Nephron (organoid): ENCODE results near the gene GRM5.

ENCODE experiments used
- H3K27ac Mint-ChIP-seq, 3 experiments: 2 replicates each; pipeline ENCODE4 v1.8.0; 2020; ENCODE audit warnings: mixed read lengths in 3 of 3, mild to moderate bottlenecking in 2 of 3, moderate library complexity in 1 of 3
- H3K27me3 Mint-ChIP-seq: 2 replicates; pipeline ENCODE4 v1.8.0; 2021; ENCODE audit warnings: low read depth, mild to moderate bottlenecking, moderate library complexity, mixed read lengths
- H3K36me3 Mint-ChIP-seq: 2 replicates; pipeline ENCODE4 v1.8.0; 2020; ENCODE audit warnings: low read depth, mixed read lengths
- H3K4me1 Mint-ChIP-seq: 2 replicates; pipeline ENCODE4 v1.8.0; 2020; ENCODE audit warnings: mixed read lengths
- H3K4me3 Mint-ChIP-seq, 3 experiments: 2 replicates each; pipeline ENCODE4 v1.8.0; 2020; ENCODE audit warnings: mild to moderate bottlenecking in 3 of 3, mixed read lengths in 3 of 3, moderate library complexity in 2 of 3
- H3K9me3 Mint-ChIP-seq: 2 replicates; pipeline ENCODE4 v1.8.0; 2020; ENCODE audit warnings: mixed read lengths
- CTCF ChIP-seq, 3 experiments: fragments of 200-600 bp; sonication (generic); IDR thresholded peaks; one replicate each; pipeline ENCODE4 v1.5.0; 2021; ENCODE audit warnings: antibody characterized with exemption in 3 of 3; ENCODE audit not compliant: unreplicated experiment in 3 of 3

Gene GRM5

DNA sequence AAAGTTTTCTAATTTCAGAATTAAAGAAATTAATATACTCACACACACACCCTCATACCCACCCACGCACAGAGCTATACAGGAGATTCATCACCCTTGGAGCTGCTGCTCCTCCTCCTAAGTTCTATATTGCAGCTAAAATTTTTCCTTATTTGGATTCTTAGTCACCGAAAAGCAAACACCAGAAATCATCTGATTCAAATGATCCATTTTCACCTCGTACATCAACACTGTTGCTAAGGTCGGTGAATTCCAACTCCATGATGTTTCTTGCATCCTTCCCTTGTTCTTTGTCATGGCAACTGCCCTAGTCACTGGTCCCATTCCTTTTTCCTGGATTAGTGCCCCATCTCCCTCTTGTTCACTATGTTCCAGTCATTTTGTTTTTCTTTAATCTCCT lies 286.2 kb downstream of the GRM5 start:
- Mint-ChIP-seq H3K27ac (no peak overlapping the region), H3K27me3 (peaks cover 3% of the 10 kb centered on the region), H3K4me3 (no peak overlapping the region), H3K4me1 (peaks cover 4% of the 10 kb centered on the region), H3K36me3 (no peaks in the 10 kb centered on the region), H3K9me3 (peaks cover 7% of the 10 kb centered on the region)
- TF ChIP-seq CTCF (IDR thresholded peaks at IDR 0.05; ENCODE audit: unreplicated experiment in 3 of 3): no peak

DNA sequence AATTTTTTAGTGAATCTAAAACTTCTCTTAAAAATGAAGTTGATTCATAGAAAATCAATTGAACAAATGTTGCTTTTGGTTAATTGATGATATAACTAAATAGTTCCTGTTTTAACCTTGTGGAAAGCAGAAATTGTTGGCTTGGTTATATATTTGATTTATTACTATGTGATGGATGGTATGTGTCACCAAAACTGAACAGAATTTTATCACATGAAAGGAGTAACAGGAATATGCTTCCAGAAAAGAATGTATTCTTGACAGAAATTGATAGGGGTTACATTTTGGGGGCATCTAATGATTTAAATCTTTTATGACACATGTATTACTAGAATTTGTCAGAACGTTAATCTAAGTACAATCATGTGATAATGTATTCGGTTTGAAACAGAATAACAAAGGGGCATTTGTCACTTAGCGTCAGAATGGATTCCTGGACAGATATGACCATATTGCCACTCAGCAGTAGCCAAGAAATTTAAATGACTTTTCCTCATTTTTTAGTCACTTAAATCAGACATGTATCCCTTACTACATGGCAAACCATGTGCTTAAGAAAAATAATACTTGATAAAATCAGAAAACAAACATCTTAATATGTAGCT lies 295.2 kb downstream of the GRM5 start:
- TF ChIP-seq CTCF (IDR thresholded peaks at IDR 0.05; ENCODE audit: unreplicated experiment in 3 of 3): no peak
- Mint-ChIP-seq H3K36me3 (no peaks in the 10 kb centered on the region), H3K27me3 (peaks cover 6% of the 10 kb centered on the region), H3K27ac (no peak overlapping the region), H3K9me3 (peaks cover 9% of the 10 kb centered on the region), H3K4me3 (no peak overlapping the region), H3K4me1 (no peaks in the 10 kb centered on the region)

DNA sequence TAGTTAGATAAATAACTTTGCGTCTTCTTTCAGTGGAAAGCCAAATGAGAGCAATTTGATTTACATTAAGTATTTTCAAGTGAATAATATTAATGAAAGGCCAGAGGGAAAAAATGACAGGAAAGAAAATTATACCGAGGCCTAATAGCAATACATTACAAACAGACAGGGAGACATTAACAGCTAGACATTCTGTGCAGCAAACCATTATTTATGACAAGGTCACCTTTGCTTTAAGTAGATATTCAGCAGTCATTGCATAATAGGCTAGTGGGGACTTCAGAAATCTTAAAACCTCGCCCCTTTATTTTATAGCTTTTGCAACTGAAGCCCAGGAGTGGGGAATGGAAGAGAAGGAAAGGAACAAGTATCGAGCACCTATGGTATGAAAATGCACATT lies 321.6 kb downstream of the GRM5 start:
- Mint-ChIP-seq H3K36me3 (no peaks in the 10 kb centered on the region), H3K4me1 (no peaks in the 10 kb centered on the region)

GRCh38 chr11:88739524-88739923 lies 326.3 kb downstream of the GRM5 start:
- no peak for TF ChIP-seq CTCF (IDR thresholded peaks at IDR 0.05; ENCODE audit: unreplicated experiment in 3 of 3)

More for the DNA sequence above, 321.6 kb downstream of the GRM5 start:
- Mint-ChIP-seq H3K27me3 (no peaks in the 10 kb centered on the region), H3K27ac (no peak overlapping the region), H3K9me3 (no peaks in the 10 kb centered on the region), H3K4me3 (no peak overlapping the region)
- TF ChIP-seq CTCF (IDR thresholded peaks at IDR 0.05; ENCODE audit: unreplicated experiment in 3 of 3): no peak

GRCh38 chr11:88709567-88709966 lies 356.2 kb downstream of the GRM5 start:
- no peaks in the 10 kb centered on the region for H3K4me1 Mint-ChIP-seq
- TF ChIP-seq CTCF (IDR thresholded peaks at IDR 0.05; ENCODE audit: unreplicated experiment in 3 of 3): no peak

More at GRCh38 chr11:88739524-88739923, 326.3 kb downstream of the GRM5 start:
- Mint-ChIP-seq H3K9me3 (no peaks in the 10 kb centered on the region), H3K4me3 (no peak overlapping the region), H3K4me1 (no peaks in the 10 kb centered on the region), H3K27me3 (peaks cover 11% of the 10 kb centered on the region), H3K36me3 (no peaks in the 10 kb centered on the region), H3K27ac (no peak overlapping the region)

DNA sequence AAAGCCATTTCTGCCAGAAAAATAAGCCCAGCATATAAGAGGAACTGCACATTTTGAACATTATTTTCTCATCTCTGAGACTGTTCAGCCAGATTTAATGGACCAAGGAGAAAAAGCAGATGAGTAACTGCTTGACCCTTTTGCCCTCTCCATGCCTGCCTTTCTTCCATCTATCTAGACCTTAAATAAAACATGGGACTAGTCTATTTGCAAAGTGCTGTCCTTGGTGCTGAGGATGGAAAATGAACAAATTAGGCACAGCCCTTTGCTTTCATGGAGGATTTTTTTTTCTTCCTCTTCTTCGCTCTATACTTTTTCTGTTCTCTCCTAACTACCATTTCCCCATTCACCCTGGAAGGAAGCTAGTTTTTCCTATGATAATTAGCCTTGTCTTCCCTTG lies 361.3 kb downstream of the GRM5 start:
- Mint-ChIP-seq H3K4me3 (no peak overlapping the region), H3K27me3 (no peaks in the 10 kb centered on the region), H3K4me1 (no peaks in the 10 kb centered on the region), H3K36me3 (no peaks in the 10 kb centered on the region), H3K9me3 (no peaks in the 10 kb centered on the region), H3K27ac (no peak overlapping the region)
- TF ChIP-seq CTCF (IDR thresholded peaks at IDR 0.05; ENCODE audit: unreplicated experiment in 3 of 3): no peak

More at GRCh38 chr11:88709567-88709966, 356.2 kb downstream of the GRM5 start:
- Mint-ChIP-seq H3K9me3 (no peaks in the 10 kb centered on the region), H3K27me3 (no peaks in the 10 kb centered on the region), H3K36me3 (no peaks in the 10 kb centered on the region), H3K4me3 (no peak overlapping the region), H3K27ac (no peak overlapping the region)
